ENCODE results near the gene KIF6.
"Not testable (repeated sequence)": the region's sequence is repeated elsewhere in the genome, so short reads cannot be mapped to it uniquely, and the experiment has no call there.

The KIF6 gene

GRCh38 chr6:39496915-39497314 is 228.3 kb downstream of the KIF6 start:
- no peak for DNase-seq (ENCODE audit: low read depth)

DNA sequence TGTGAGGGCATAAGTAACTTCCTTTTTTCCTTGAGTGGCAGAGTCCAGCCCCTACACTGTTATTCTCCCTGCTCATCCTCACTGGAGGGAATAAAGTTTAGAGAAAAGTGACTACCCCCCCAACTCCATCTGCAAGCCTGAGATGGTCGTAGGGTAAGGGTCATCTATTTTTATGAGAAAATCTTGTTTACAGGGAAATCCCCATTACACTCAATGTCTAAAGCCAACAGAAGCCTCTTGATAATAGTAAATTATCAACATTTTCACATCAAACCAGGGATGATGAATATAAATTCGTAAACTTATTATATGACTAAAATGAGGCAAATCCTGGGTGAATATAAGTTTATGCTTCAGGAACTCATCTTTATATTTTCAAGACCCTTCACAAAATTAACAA is 228.8 kb downstream of the KIF6 start:
- DNase-seq (ENCODE audit: low read depth): no peak

DNA sequence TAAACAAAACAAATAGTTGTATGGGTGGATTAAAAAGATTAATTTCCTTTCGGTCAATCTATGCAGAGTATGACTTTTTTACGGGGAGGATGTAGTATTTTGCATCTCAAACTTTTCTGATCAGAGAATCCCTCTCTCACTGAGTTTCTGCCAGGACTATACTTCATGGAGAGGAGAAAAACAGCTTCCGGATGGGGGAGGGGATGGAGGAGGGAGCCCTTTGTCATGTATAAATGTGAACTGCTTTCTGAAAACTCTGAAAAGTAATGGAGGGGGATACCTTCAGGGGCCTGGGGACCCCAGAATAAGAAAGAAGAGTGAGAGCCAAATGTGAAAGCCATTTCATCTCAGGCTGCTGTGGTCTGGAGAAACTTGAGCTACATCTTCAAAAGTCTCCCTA is 229.6 kb downstream of the KIF6 start:
- no peak for DNase-seq (ENCODE audit: low read depth)

DNA sequence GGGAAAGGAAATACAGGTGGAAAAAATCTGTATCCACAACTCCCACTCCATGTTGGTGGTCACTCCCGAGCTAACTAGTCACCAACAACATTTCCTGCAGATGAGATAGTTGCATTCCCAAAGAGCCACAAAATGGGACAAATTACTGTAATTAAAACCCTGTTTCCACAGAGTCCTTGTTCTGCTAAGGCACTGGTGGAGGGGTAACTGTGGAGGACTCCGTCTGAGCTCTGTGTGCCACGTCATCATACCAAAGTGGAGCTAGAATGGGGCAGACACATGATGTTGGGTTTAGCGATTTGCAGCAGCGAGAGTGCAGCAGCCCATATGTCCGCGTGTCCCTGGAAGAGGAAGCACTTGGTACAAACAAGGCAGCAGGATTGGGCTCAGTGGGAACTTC is 230.2 kb downstream of the KIF6 start:
- no peak for DNase-seq (ENCODE audit: low read depth)

GRCh38 chr6:39493777-39494176 is 231.4 kb downstream of the KIF6 start:
- no peak for DNase-seq (ENCODE audit: low read depth)

GRCh38 chr6:39493174-39493573 is 232.0 kb downstream of the KIF6 start:
- no peak for DNase-seq (ENCODE audit: low read depth)

DNA sequence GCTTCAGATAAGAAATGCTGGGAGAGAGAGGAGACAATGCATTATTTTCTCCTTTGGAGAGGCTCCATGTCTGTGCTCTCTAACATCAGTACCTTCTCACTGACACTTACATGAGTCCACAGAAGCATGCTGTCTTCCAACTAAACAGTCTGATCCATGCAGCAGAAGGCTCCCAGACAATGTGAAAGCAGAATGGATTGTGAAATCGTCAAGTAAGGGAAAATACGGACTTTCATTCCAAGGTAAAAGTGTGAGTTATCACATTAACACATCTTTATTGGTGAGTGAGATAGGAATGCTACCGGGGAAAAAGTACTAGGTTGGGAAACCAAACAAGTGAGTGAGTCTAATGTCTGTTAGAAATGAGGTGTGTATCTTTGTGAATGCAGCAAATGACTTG is 235.1 kb downstream of the KIF6 start:
- DNase-seq (ENCODE audit: low read depth): no peak

DNA sequence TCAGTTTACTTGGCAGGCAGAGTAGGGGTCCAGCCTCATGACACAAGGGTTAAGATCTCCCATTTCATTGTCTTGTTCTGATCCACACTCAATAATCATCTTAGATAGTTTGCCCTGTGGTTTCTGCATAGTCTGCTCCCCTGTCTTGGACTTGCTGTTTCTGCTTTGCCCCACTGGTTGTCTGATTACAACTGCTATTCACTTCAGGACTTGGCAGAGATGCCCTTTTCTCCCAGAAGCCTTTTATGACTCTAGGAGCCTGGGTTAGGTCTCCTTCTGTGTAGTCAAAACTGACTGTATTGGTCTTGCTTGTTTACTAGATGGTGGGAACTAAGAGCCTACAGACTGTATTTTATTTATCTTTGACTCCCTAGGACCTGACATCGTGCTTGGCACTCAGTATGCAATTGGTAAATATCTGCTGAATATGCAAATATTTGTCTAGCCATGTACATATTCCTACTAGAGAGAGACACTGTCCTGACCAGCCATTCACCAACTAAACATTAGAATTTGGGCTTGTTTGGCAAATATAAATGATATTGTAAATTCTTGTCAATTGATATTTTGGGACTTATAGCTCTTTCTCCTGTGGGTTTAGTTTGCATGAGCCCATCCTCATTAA is 236.8 kb downstream of the KIF6 start:
- no peak for DNase-seq (ENCODE audit: low read depth)

- DNase-seq (ENCODE audit: low read depth): no peak
Observed at GRCh38 chr6:39484276-39484675, 240.9 kb downstream of the KIF6 start.

GRCh38 chr6:39479819-39480218 is 245.4 kb downstream of the KIF6 start:
- DNase-seq (ENCODE audit: low read depth): not testable (repeated sequence)

- DNase-seq (ENCODE audit: low read depth): no peak
Observed at GRCh38 chr6:39476670-39477069, 248.5 kb downstream of the KIF6 start.

DNA sequence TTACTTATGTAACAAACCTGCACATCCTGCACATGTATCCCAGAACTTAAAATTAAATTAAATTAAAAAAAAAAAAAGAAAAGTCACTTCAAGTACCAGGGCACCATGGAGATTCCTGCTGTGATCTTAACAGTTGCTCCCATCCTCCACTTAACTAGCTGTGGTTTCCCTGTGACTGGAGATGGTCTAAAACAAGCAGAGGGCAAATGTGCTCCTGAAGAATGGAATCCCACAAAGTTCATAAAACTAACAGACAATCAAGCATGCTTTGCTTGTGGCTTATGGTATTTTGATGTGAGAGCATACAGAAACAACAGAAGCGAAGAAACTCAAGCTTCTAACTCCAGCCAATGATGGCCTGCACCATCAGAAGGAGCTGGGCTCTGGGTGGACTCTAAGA is 249.1 kb downstream of the KIF6 start:
- DNase-seq (ENCODE audit: low read depth): no peak

- DNase-seq (ENCODE audit: low read depth): no peak
Observed at GRCh38 chr6:39471954-39472659, 253.1 kb downstream of the KIF6 start.

- DNase-seq (ENCODE audit: low read depth): no peak
Observed at GRCh38 chr6:39470506-39470905, 254.7 kb downstream of the KIF6 start.

DNA sequence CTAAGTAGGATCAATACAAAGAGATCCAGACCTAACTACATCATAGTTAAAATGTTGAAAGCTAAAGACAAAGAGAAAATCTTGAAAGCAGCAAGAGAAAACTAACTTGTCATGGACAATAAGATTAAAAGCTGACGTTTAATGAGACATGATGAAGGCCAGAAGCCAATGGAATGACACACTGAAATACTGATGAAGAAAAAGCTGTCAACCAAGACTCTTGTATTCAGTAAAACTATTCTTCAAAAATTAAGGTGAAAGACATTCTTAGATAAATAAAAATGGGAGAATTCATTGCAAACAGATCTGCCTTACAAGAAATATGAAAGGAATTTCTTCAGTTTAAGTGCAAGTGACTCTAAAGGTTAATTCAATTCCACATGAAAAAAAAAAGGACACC is 256.8 kb downstream of the KIF6 start:
- DNase-seq (ENCODE audit: low read depth): no peak

GRCh38 chr6:39466631-39467030 is 258.6 kb downstream of the KIF6 start:
- no peak for DNase-seq (ENCODE audit: low read depth)

- DNase-seq (ENCODE audit: low read depth): no peak
Observed at GRCh38 chr6:39465539-39465938, 259.7 kb downstream of the KIF6 start.

GRCh38 chr6:39464067-39464466 is 261.1 kb downstream of the KIF6 start:
- DNase-seq (ENCODE audit: low read depth): no peak

GRCh38 chr6:39453956-39454524 is 271.2 kb downstream of the KIF6 start:
- no peak for DNase-seq (ENCODE audit: low read depth)

DNA sequence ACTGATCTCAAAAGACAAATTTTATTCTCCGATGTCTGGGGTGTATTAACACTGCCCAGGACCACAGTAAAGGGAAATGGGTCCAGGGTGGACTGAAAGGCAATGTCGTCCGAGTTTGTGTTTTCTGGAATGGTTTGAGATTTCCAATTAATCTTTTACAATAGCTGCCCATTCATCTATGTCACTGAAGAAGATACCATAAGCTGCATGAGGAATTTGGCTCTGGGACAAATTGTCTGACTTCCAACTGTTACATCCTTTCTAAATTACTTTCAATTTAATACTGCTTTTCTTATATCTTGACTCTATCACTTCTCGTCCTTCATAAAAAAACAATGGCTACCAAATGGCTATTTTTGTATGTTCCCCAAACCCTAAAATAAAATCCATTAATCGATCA is 272.0 kb downstream of the KIF6 start:
- no peak for DNase-seq (ENCODE audit: low read depth)

- DNase-seq (ENCODE audit: low read depth): no peak
Observed at GRCh38 chr6:39452306-39453145, 272.7 kb downstream of the KIF6 start.

DNA sequence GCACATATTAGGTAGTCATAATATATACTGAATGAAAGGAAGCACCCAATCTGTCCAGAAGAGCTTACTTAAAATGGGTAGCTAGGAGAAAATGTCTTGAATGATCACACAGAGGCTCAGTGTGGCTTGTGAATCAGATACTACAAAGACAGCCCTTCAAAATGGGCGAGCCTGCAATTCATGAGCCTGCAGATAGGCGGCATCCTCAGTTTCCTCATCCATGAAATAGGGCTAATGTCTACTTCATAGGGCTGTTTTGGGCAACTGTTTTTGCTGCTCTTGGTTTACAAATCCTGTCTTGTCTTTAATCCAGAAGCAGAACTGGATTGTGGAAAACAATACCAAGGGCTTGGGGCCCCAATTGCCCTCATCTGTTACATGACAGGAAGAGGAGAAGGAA is 273.4 kb downstream of the KIF6 start:
- no peak for DNase-seq (ENCODE audit: low read depth)

DNA sequence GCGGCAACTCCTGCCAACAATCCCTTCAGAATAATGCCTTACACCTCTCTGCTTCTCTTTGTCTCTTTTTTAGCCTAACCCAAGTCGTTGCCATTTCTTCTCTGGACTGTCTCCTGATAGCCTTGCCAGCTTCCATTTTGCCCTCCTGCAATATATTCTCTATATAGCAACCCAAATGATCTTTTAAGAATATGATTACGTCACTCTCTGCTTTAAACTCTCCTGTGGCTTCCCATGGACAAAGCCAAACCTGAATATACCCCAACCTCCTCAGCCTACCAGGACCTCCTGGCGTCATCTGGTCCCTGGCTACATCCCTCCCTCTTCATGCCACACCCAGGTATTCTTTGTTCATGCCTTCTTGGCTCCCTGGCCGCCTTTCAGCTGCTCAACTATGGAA is 276.2 kb downstream of the KIF6 start:
- DNase-seq (ENCODE audit: low read depth): no peak
